H9 (cell line): ENCODE data around the gene ASPRV1. TPM values are rescaled to one million over a fixed set of nuclear protein-coding genes. Genes with fewer than 3 reads are reported as not detected.

ENCODE experiments used
- DNase-seq: peaks from one replicate; pipeline ENCODE4 v3.0.0-alpha.2; 2017
- H2AFZ ChIP-seq: one replicate; pipeline ENCODE4 v1.6.1; 2013; ENCODE audit warnings: mild to moderate bottlenecking, low read length, control low read depth, moderate library complexity
- H2AK5ac ChIP-seq: 2 replicates; pipeline ENCODE4 v1.6.1; 2013; ENCODE audit warnings: low read length, control low read depth, mixed read lengths; ENCODE audit not compliant: insufficient read length
- H2BK120ac ChIP-seq: one replicate; pipeline ENCODE4 v1.6.1; 2013; ENCODE audit warnings: low read depth, mild to moderate bottlenecking, low read length, control low read depth, inconsistent platforms; ENCODE audit not compliant: poor library complexity, severe bottlenecking
- H2BK12ac ChIP-seq: 2 replicates; pipeline ENCODE4 v1.6.1; 2013; ENCODE audit warnings: low read length, control low read depth, mixed read lengths, low read depth; ENCODE audit not compliant: insufficient read length
- H2BK15ac ChIP-seq: 2 replicates; pipeline ENCODE4 v1.6.1; 2013; ENCODE audit warnings: low read depth, low read length, control low read depth
- H2BK20ac ChIP-seq: one replicate; pipeline ENCODE4 v1.6.1; 2013; ENCODE audit warnings: low read depth, mild to moderate bottlenecking, low read length, control low read depth, inconsistent platforms; ENCODE audit not compliant: poor library complexity, severe bottlenecking
- H2BK5ac ChIP-seq: 2 replicates; pipeline ENCODE4 v1.6.1; 2013; ENCODE audit warnings: low read length, control low read depth, mixed read lengths; ENCODE audit not compliant: insufficient read length
- H3K14ac ChIP-seq: 2 replicates; pipeline ENCODE4 v1.6.1; 2013; ENCODE audit warnings: low read length, control low read depth; ENCODE audit not compliant: insufficient read depth
- H3K18ac ChIP-seq: 2 replicates; pipeline ENCODE4 v1.6.1; 2013; ENCODE audit warnings: low read depth, mild to moderate bottlenecking, mixed read lengths, low read length, control low read depth; ENCODE audit not compliant: insufficient read length
- H3K23ac ChIP-seq: 2 replicates; pipeline ENCODE4 v1.6.1; 2013; ENCODE audit warnings: low read length, control low read depth, mixed read lengths, low read depth; ENCODE audit not compliant: insufficient read length
- H3K23me2 ChIP-seq: 2 replicates; pipeline ENCODE4 v1.6.1; 2013; ENCODE audit warnings: low read depth, mild to moderate bottlenecking, mixed read lengths, low read length, control low read depth; ENCODE audit not compliant: insufficient read length, poor library complexity, severe bottlenecking
- H3K27ac ChIP-seq: 2 replicates; pipeline ENCODE4 v1.5.1; 2013; ENCODE audit warnings: low read length, control low read depth, mixed read lengths, low read depth; ENCODE audit not compliant: insufficient read length
- H3K27me3 ChIP-seq: 2 replicates; pipeline ENCODE4 v1.6.1; 2013; ENCODE audit warnings: low read length, control low read depth, inconsistent platforms; ENCODE audit not compliant: insufficient read depth
- H3K4ac ChIP-seq: 2 replicates; pipeline ENCODE4 v1.6.1; 2013; ENCODE audit warnings: low read depth, mild to moderate bottlenecking, control low read depth, inconsistent platforms, low read length, moderate library complexity
- H3K4me1 ChIP-seq: 2 replicates; pipeline ENCODE4 v1.6.1; 2013; ENCODE audit warnings: low read length, control low read depth, inconsistent platforms; ENCODE audit not compliant: insufficient read depth
- H3K4me2 ChIP-seq: 2 replicates; pipeline ENCODE4 v1.6.1; 2013; ENCODE audit warnings: low read length, control low read depth, mixed read lengths; ENCODE audit not compliant: insufficient read length, insufficient read depth
- H3K56ac ChIP-seq: 2 replicates; pipeline ENCODE4 v1.6.1; 2013; ENCODE audit warnings: low read depth, mild to moderate bottlenecking, mixed read lengths, low read length, control low read depth; ENCODE audit not compliant: insufficient read length
- H3K79me1 ChIP-seq: 2 replicates; pipeline ENCODE4 v1.6.1; 2013; ENCODE audit warnings: low read depth, mild to moderate bottlenecking, moderate library complexity, low read length, control low read depth, inconsistent platforms; ENCODE audit not compliant: insufficient read depth, poor library complexity, severe bottlenecking
- H3K79me2 ChIP-seq: 2 replicates; pipeline ENCODE4 v1.6.1; 2013; ENCODE audit warnings: low read length, control low read depth, inconsistent platforms; ENCODE audit not compliant: insufficient read depth
- H3K9ac ChIP-seq: 2 replicates; pipeline ENCODE4 v1.6.1; 2013; ENCODE audit warnings: low read length, control low read depth, mixed read lengths; ENCODE audit not compliant: insufficient read length; ENCODE audit errors: extremely low read depth
- H3K9me3 ChIP-seq: one replicate; pipeline ENCODE4 v1.6.1; 2013; ENCODE audit warnings: low read depth, low read length, inconsistent platforms; ENCODE audit not compliant: control insufficient read depth
- H3T11ph ChIP-seq: one replicate; pipeline ENCODE4 v1.6.1; 2013; ENCODE audit warnings: mild to moderate bottlenecking, low read length, control low read depth, inconsistent platforms
- H4K20me1 ChIP-seq: one replicate; pipeline ENCODE4 v1.6.1; 2013; ENCODE audit not compliant: control insufficient read depth, insufficient read length, insufficient read depth
- H4K5ac ChIP-seq: 2 replicates; pipeline ENCODE4 v1.6.1; 2013; ENCODE audit warnings: low read depth, mild to moderate bottlenecking, mixed read lengths, low read length, control low read depth; ENCODE audit not compliant: insufficient read length
- H4K8ac ChIP-seq: replicated peaks from 2 replicates; pipeline ENCODE4 v1.6.1; 2013; ENCODE audit warnings: low read length, control low read depth, mixed read lengths, low read depth; ENCODE audit not compliant: insufficient read length
- H4K91ac ChIP-seq: 2 replicates; pipeline ENCODE4 v1.6.1; 2013; ENCODE audit warnings: low read depth, mild to moderate bottlenecking, moderate library complexity, mixed read lengths, low read length, control low read depth; ENCODE audit not compliant: insufficient read length
- H3K27ac Mint-ChIP-seq, 3 experiments: 2 replicates in 2 of 3; 3 replicates in 1 of 3; pipeline ENCODE4 v1.8.0; 2020 to 2021; ENCODE audit warnings: mixed read lengths in 3 of 3, mild to moderate bottlenecking in 1 of 3, moderate library complexity in 1 of 3
- H3K27me3 Mint-ChIP-seq: 2 replicates; pipeline ENCODE4 v1.8.0; 2021; ENCODE audit warnings: low read depth, mild to moderate bottlenecking, moderate library complexity, mixed read lengths
- H3K36me3 Mint-ChIP-seq, 3 experiments: 2 replicates in 2 of 3; 3 replicates in 1 of 3; pipeline ENCODE4 v1.8.0; 2020 to 2021; ENCODE audit warnings: low read depth in 3 of 3, mixed read lengths in 3 of 3; ENCODE audit not compliant: insufficient read depth in 1 of 3
- H3K4me1 Mint-ChIP-seq, 2 experiments: 2 replicates each; pipeline ENCODE4 v1.8.0; 2020; ENCODE audit warnings: mixed read lengths in 2 of 2
- H3K4me3 Mint-ChIP-seq, 2 experiments: 2 replicates in 1 of 2; 3 replicates in 1 of 2; pipeline ENCODE4 v1.8.0; 2020 to 2021; ENCODE audit warnings: mild to moderate bottlenecking in 2 of 2, mixed read lengths in 2 of 2, moderate library complexity in 1 of 2
- H3K9me3 Mint-ChIP-seq, 2 experiments: 2 replicates in 1 of 2; 3 replicates in 1 of 2; pipeline ENCODE4 v1.8.0; 2020; ENCODE audit warnings: mild to moderate bottlenecking in 2 of 2, mixed read lengths in 2 of 2, moderate library complexity in 1 of 2
- WGBS: extraction: QIAGEN DNeasy Blood & Tissue Kit; methylation state at CpG from one replicate; pipeline ENCODE4 v1.1.7; 2013; ENCODE audit warnings: missing lambda C conversion rate, low lambda C conversion rate, mixed read lengths; ENCODE audit not compliant: insufficient read length; ENCODE audit errors: extremely low coverage; 5-methylcytosine and 5-hydroxymethylcytosine counted together
- total RNA-seq: library from RNA; stranded (reverse); gene quantifications from 2 replicates; pipeline ENCODE4 v1.2.1, GENCODE V29; 2021
- TF ChIP-seq, protein P1 (sequence below): fragments of 200-600 bp; sonication (generic); conservative IDR thresholded peaks from 3 replicates; pipeline ENCODE4 v1.8.0; 2021; ENCODE audit warnings: antibody characterized with exemption, mild to moderate bottlenecking

The ASPRV1 gene
- total RNA-seq, 1 experiment from 2014 or later: 0.57 TPM

DNA sequence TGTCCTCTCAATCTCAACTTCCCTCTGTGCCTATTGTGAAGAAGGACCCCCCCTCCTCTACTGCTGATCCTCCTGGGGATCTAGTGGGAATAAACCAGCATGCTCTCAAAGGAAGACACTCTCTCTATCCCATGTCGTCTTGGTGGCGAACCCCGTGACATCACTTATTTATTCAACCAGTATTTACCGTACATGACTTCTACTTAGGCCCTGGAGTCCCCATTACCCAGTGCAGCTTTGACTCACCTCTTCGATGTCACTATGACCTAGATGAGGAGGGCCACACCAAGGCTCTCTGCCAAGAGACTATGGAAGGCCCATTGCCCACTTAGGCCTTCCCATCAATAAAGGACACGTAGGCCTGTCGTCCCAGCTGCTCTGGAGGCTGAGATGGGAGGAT, 16.7 kb downstream of the ASPRV1 start:
- Histone ChIP-seq H3K4me2 (no peak overlapping the region), H2BK120ac (no peak overlapping the region), H3K9me3 (no peaks in the 10 kb centered on the region), H2BK15ac (no peak overlapping the region), H2AK5ac (no peak overlapping the region), H3K9ac (no peak overlapping the region), H2AFZ (no peak overlapping the region), H3K23ac (no peak overlapping the region), H3K4me1 (no peaks in the 10 kb centered on the region), H3T11ph (no peak overlapping the region), H4K5ac (no peak overlapping the region), H3K27me3 (no peaks in the 10 kb centered on the region), H4K8ac (no peak overlapping the region), H3K79me2 (no peaks in the 10 kb centered on the region), H3K4ac (no peak overlapping the region), H2BK5ac (no peak overlapping the region), H3K18ac (no peak overlapping the region), H3K23me2 (no peaks in the 10 kb centered on the region), H3K56ac (no peak overlapping the region), H2BK20ac (no peak overlapping the region), H3K14ac (no peak overlapping the region), H3K79me1 (no peaks in the 10 kb centered on the region), H4K91ac (no peak overlapping the region), H3K27ac (no peak overlapping the region), H4K20me1 (no peaks in the 10 kb centered on the region), H2BK12ac (no peak overlapping the region)
- H3K27me3 Mint-ChIP-seq: peaks cover 1% of the 10 kb centered on the region; the same call in 1 of the 2 replicates
- H3K4me3 Mint-ChIP-seq: no peak overlapping the region
- DNase-seq: no peak
- H3K9me3 Mint-ChIP-seq: no peaks in the 10 kb centered on the region
- H3K27ac Mint-ChIP-seq: no peak overlapping the region; a peak in 1 of 7 replicates
- H3K4me1 Mint-ChIP-seq: peaks cover 7 to 19% of the 10 kb centered on the region in 2 experiments
- no CpG with 5 or more reads among the region's 7 CpGs for WGBS
- TF ChIP-seq, protein P1, sequence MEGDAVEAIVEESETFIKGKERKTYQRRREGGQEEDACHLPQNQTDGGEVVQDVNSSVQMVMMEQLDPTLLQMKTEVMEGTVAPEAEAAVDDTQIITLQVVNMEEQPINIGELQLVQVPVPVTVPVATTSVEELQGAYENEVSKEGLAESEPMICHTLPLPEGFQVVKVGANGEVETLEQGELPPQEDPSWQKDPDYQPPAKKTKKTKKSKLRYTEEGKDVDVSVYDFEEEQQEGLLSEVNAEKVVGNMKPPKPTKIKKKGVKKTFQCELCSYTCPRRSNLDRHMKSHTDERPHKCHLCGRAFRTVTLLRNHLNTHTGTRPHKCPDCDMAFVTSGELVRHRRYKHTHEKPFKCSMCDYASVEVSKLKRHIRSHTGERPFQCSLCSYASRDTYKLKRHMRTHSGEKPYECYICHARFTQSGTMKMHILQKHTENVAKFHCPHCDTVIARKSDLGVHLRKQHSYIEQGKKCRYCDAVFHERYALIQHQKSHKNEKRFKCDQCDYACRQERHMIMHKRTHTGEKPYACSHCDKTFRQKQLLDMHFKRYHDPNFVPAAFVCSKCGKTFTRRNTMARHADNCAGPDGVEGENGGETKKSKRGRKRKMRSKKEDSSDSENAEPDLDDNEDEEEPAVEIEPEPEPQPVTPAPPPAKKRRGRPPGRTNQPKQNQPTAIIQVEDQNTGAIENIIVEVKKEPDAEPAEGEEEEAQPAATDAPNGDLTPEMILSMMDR: no peak
- peaks cover 0 to under 1% (median 0%) of the 10 kb centered on the region in 3 experiments; a peak in 1 of 7 replicates for H3K36me3 Mint-ChIP-seq
